Natural killer cell (primary cell): ENCODE measurements around the gene NALF2. TPM values are rescaled to one million over a fixed set of nuclear protein-coding genes. Genes with fewer than 3 reads are reported as not detected.

Experiments
- ATAC-seq, 3 donors: fragments of 150-1000 bp in 2 of 3; fragments of 200-7000 bp in 1 of 3; cut with Tn5 transposase; 1 replicate in 1 of 3; 2 replicates in 2 of 3; pipeline ENCODE4 v1.10.0; 2021; ENCODE audit warnings: mild to moderate bottlenecking in 2 of 3, moderate library complexity in 2 of 3
- DNase-seq, 2 donors: peaks; one replicate each; pipeline versions ENCODE4 v3.0.0 to v3.0.0-alpha.2; 2013 to 2021; ENCODE audit warnings: mixed read lengths in 1 of 2
- H3K27ac ChIP-seq: one replicate; pipeline ENCODE4 v1.5.1; 2013; ENCODE audit warnings: mild to moderate bottlenecking, low read length
- H3K27me3 ChIP-seq: one replicate; pipeline ENCODE4 v1.6.1; 2013; ENCODE audit warnings: low read length; ENCODE audit not compliant: control insufficient read depth, insufficient read depth
- H3K36me3 ChIP-seq: one replicate; pipeline ENCODE4 v1.6.1; 2013; ENCODE audit warnings: low read length; ENCODE audit not compliant: control insufficient read depth, insufficient read depth
- H3K4me1 ChIP-seq: one replicate; pipeline ENCODE4 v1.6.1; 2013; ENCODE audit warnings: low read length; ENCODE audit not compliant: control insufficient read depth, insufficient read depth
- H3K4me3 ChIP-seq: one replicate; pipeline ENCODE4 v1.5.1; 2013; ENCODE audit warnings: low read length
- H3K9me3 ChIP-seq: one replicate; pipeline ENCODE4 v1.6.1; 2013; ENCODE audit warnings: low read length; ENCODE audit not compliant: control insufficient read depth, insufficient read depth
- H3K27ac Mint-ChIP-seq, 2 donors: one replicate each; pipeline ENCODE4 v1.8.0; 2022; ENCODE audit warnings: mild to moderate bottlenecking in 2 of 2, mixed read lengths in 2 of 2, moderate library complexity in 1 of 2
- H3K27me3 Mint-ChIP-seq, 2 donors: one replicate each; pipeline ENCODE4 v1.8.0; 2022; ENCODE audit warnings: low read depth in 2 of 2, mixed read lengths in 2 of 2
- H3K36me3 Mint-ChIP-seq: one replicate; pipeline ENCODE4 v1.8.0; 2022; ENCODE audit warnings: mixed read lengths
- H3K4me1 Mint-ChIP-seq, 2 donors: one replicate each; pipeline ENCODE4 v1.8.0; 2022; ENCODE audit warnings: mixed read lengths in 2 of 2
- H3K4me3 Mint-ChIP-seq: one replicate; pipeline ENCODE4 v1.8.0; 2022; ENCODE audit warnings: mild to moderate bottlenecking, moderate library complexity, mixed read lengths
- H3K9me3 Mint-ChIP-seq, 2 donors: one replicate each; pipeline ENCODE4 v1.8.0; 2022; ENCODE audit warnings: mixed read lengths in 2 of 2
- CTCF ChIP-seq: fragments of 200-600 bp; IDR thresholded peaks from one replicate; pipeline ENCODE4 v1.8.0; 2022; ENCODE audit warnings: antibody characterized with exemption
- WGBS: methylation state at CpG from one replicate; pipeline ENCODE4 v1.1.7; 2013; ENCODE audit warnings: missing lambda C conversion rate; ENCODE audit not compliant: insufficient coverage; 5-methylcytosine and 5-hydroxymethylcytosine counted together
- intact Hi-C: fragments of 100-400 bp; cut with micrococcal nuclease; formaldehyde crosslinking; loops from one replicate; pipeline ENCODE4 v1.14.2; 2022
- total RNA-seq, 4 donors: library from RNA; stranded (reverse); fragments of 120-200 nt in 1 of 4; gene quantifications; one replicate each; pipeline versions ENCODE4 v1.2.3 to v1.2.4, GENCODE V29; 2013 to 2022

The NALF2 gene
- total RNA-seq, 3 donors from 2014 or later (not counting 1 experiment from before 2014, with no cell fraction given) = not detected

- WGBS = 61% methylated on average over 5 of the region's 7 CpGs
- ATAC-seq = no peak
- TF ChIP-seq CTCF = no peak
Measured at GRCh38 chrX:69507500-69507789, 3.3 kb downstream of the NALF2 start.

GRCh38 chrX:69508610-69509009 is 4.5 kb downstream of the NALF2 start:
- DNase-seq = no peak
- TF ChIP-seq CTCF = no peak
- Histone ChIP-seq H3K36me3 (no peaks in the 10 kb centered on the region), H3K27me3 (peaks cover 4% of the 10 kb centered on the region), H3K4me1 (peaks cover 4% of the 10 kb centered on the region), H3K9me3 (no peaks in the 10 kb centered on the region), H3K27ac (no peak overlapping the region), H3K4me3 (no peak overlapping the region)
- H3K4me3 Mint-ChIP-seq = no peak overlapping the region
- intact Hi-C loops = no loop called here
- H3K4me1 Mint-ChIP-seq = no peaks in the 10 kb centered on the region
- no peak overlapping the region for H3K27ac Mint-ChIP-seq
- H3K27me3 Mint-ChIP-seq = peaks cover 12 to 19% of the 10 kb centered on the region in 2 donors
- 81% methylated on average over 5 of the region's 5 CpGs for WGBS
- no peak for ATAC-seq
- no peaks in the 10 kb centered on the region for H3K9me3 Mint-ChIP-seq
- H3K36me3 Mint-ChIP-seq = no peaks in the 10 kb centered on the region

More at GRCh38 chrX:69507500-69507789, 3.3 kb downstream of the NALF2 start:
- H3K36me3 ChIP-seq = no peaks in the 10 kb centered on the region
- Mint-ChIP-seq H3K36me3 (no peaks in the 10 kb centered on the region), H3K4me3 (no peak overlapping the region), H3K27ac (no peak overlapping the region), H3K4me1 (no peaks in the 10 kb centered on the region), H3K9me3 (no peaks in the 10 kb centered on the region), H3K27me3 (peaks cover 12 to 19% of the 10 kb centered on the region in 2 donors)
- H3K4me3 ChIP-seq = no peak overlapping the region
- H3K4me1 ChIP-seq = peaks cover 4% of the 10 kb centered on the region
- H3K27ac ChIP-seq = no peak overlapping the region
- intact Hi-C loops = no loop called here
- peaks cover 4% of the 10 kb centered on the region for H3K27me3 ChIP-seq
- DNase-seq = no peak
- H3K9me3 ChIP-seq = no peaks in the 10 kb centered on the region

- peaks cover 12 to 19% of the 10 kb centered on the region in 2 donors for H3K27me3 Mint-ChIP-seq
- no peak overlapping the region for H3K4me3 Mint-ChIP-seq
- DNase-seq = no peak
- H3K4me1 ChIP-seq = no peaks in the 10 kb centered on the region
- no peak for TF ChIP-seq CTCF
- no peaks in the 10 kb centered on the region for H3K9me3 Mint-ChIP-seq
- no peaks in the 10 kb centered on the region for H3K9me3 ChIP-seq
- H3K27ac ChIP-seq = no peak overlapping the region
- 12% methylated on average over 4 of the region's 6 CpGs for WGBS
- H3K36me3 Mint-ChIP-seq = no peaks in the 10 kb centered on the region
- H3K36me3 ChIP-seq = no peaks in the 10 kb centered on the region
- H3K4me3 ChIP-seq = no peak overlapping the region
- intact Hi-C loops = no loop called here
- peaks cover 4% of the 10 kb centered on the region for H3K27me3 ChIP-seq
- H3K4me1 Mint-ChIP-seq = no peaks in the 10 kb centered on the region
- ATAC-seq = no peak
- H3K27ac Mint-ChIP-seq = no peak overlapping the region
Measured at GRCh38 chrX:69510137-69510715, 6.1 kb downstream of the NALF2 start.

GRCh38 chrX:69510914-69511513 is 6.9 kb downstream of the NALF2 start:
- Histone ChIP-seq H3K27me3 (no peaks in the 10 kb centered on the region), H3K4me1 (no peaks in the 10 kb centered on the region), H3K4me3 (no peak overlapping the region), H3K36me3 (no peaks in the 10 kb centered on the region), H3K9me3 (no peaks in the 10 kb centered on the region), H3K27ac (no peak overlapping the region)
- no peaks in the 10 kb centered on the region for H3K4me1 Mint-ChIP-seq
- H3K4me3 Mint-ChIP-seq = no peak overlapping the region
- 86% methylated on average over 3 of the region's 3 CpGs for WGBS
- TF ChIP-seq CTCF = no peak
- H3K27me3 Mint-ChIP-seq = peaks cover 8 to 19% of the 10 kb centered on the region in 2 donors
- H3K9me3 Mint-ChIP-seq = no peaks in the 10 kb centered on the region
- H3K27ac Mint-ChIP-seq = no peak overlapping the region
- DNase-seq (no peak), ATAC-seq (no peak)
- intact Hi-C loops = no loop called here
- no peaks in the 10 kb centered on the region for H3K36me3 Mint-ChIP-seq
